Astrocyte (in vitro differentiated cells and primary cell): Measurements from ENCODE around the gene INPP5B. TPM values are rescaled to one million over a fixed set of nuclear protein-coding genes. Genes with fewer than 3 reads are reported as not detected.
A peak's percentile ranks its signal among the peaks of the same experiment; 100 is the strongest.

Experiments
- DNase-seq: peaks from one replicate; pipeline ENCODE4 v3.0.0-alpha.2; 2010; ENCODE audit warnings: low read depth
- FAIRE-seq: peaks from 2 replicates; lab custom pipeline; 2011; peaks lifted over from hg19 to GRCh38; lab: Jason Lieb, UNC
- H2AFZ ChIP-seq: 2 replicates; pipeline ENCODE4 v1.6.0; 2012; ENCODE audit warnings: low read depth, low read length, inconsistent platforms
- H3K27ac ChIP-seq: 2 replicates; pipeline ENCODE4 v1.5.1; 2011; ENCODE audit warnings: low read depth, low read length, inconsistent platforms
- H3K27me3 ChIP-seq: 2 replicates; pipeline ENCODE4 v1.6.0; 2011; ENCODE audit warnings: low read length, inconsistent platforms; ENCODE audit not compliant: insufficient read depth
- H3K36me3 ChIP-seq: 2 replicates; pipeline ENCODE4 v1.5.1; 2011; ENCODE audit warnings: low read length, inconsistent platforms; ENCODE audit not compliant: insufficient read depth
- H3K4me1 ChIP-seq: 2 replicates; pipeline ENCODE4 v1.5.1; 2011; ENCODE audit warnings: low read length, inconsistent platforms; ENCODE audit not compliant: insufficient read depth
- H3K4me2 ChIP-seq: 2 replicates; pipeline ENCODE4 v1.6.0; 2012; ENCODE audit warnings: low read length, inconsistent platforms
- H3K4me3 ChIP-seq: 2 replicates; pipeline ENCODE4 v1.5.1; 2011; ENCODE audit warnings: low read depth, mild to moderate bottlenecking, low read length, inconsistent platforms; ENCODE audit not compliant: insufficient read depth
- H3K79me2 ChIP-seq: 2 replicates; pipeline ENCODE4 v1.6.0; 2012; ENCODE audit warnings: mild to moderate bottlenecking, low read length, inconsistent platforms; ENCODE audit not compliant: insufficient read depth
- H3K9ac ChIP-seq: 2 replicates; pipeline ENCODE4 v1.6.0; 2012; ENCODE audit warnings: mild to moderate bottlenecking, low read length, inconsistent platforms
- H3K9me3 ChIP-seq: 2 replicates; pipeline ENCODE4 v1.5.1; 2012; ENCODE audit warnings: low read depth, mild to moderate bottlenecking, low read length, inconsistent platforms; ENCODE audit not compliant: insufficient read depth
- H4K20me1 ChIP-seq: 2 replicates; pipeline ENCODE4 v1.6.0; 2012; ENCODE audit warnings: low read length, inconsistent platforms; ENCODE audit not compliant: insufficient read depth
- H3K27ac Mint-ChIP-seq: one replicate; pipeline ENCODE4 v1.8.0; 2021; ENCODE audit warnings: mild to moderate bottlenecking, mixed read lengths; ENCODE audit not compliant: unreplicated experiment
- H3K27me3 Mint-ChIP-seq: one replicate; pipeline ENCODE4 v1.8.0; 2021; ENCODE audit warnings: low read depth, mixed read lengths; ENCODE audit not compliant: unreplicated experiment
- H3K36me3 Mint-ChIP-seq: one replicate; pipeline ENCODE4 v1.8.0; 2021; ENCODE audit warnings: low read depth, mixed read lengths; ENCODE audit not compliant: unreplicated experiment
- H3K4me1 Mint-ChIP-seq: one replicate; pipeline ENCODE4 v1.8.0; 2021; ENCODE audit warnings: low read depth, mixed read lengths; ENCODE audit not compliant: unreplicated experiment
- H3K4me3 Mint-ChIP-seq: one replicate; pipeline ENCODE4 v1.8.0; 2021; ENCODE audit warnings: mild to moderate bottlenecking, moderate library complexity, mixed read lengths; ENCODE audit not compliant: unreplicated experiment
- H3K9me3 Mint-ChIP-seq: one replicate; pipeline ENCODE4 v1.8.0; 2021; ENCODE audit warnings: mild to moderate bottlenecking, mixed read lengths; ENCODE audit not compliant: unreplicated experiment
- CTCF ChIP-seq: IDR thresholded peaks from 2 replicates; pipeline ENCODE4 v1.5.1; 2011; ENCODE audit warnings: low read depth, mild to moderate bottlenecking, inconsistent platforms, low read length, moderate library complexity; ENCODE audit not compliant: insufficient read depth
- EZH2 ChIP-seq: IDR thresholded peaks from 2 replicates; pipeline ENCODE4 v1.6.1; 2012; ENCODE audit warnings: mild to moderate bottlenecking, low read length, inconsistent platforms; ENCODE audit not compliant: insufficient read depth
- total RNA-seq: library from RNA; stranded (reverse); gene quantifications from 2 replicates; pipeline ENCODE4 v1.2.1, GENCODE V29; 2021

INPP5B gene
- total RNA-seq, 1 donor from 2014 or later, result 19.4 TPM

GRCh38 chr1:37958690-37959089 is 11.8 kb upstream of the INPP5B start:
- no peak overlapping the region for H3K4me3 ChIP-seq
- TF ChIP-seq CTCF (no peak), EZH2 (no peak)
- H4K20me1 ChIP-seq, result peaks cover 5% of the 10 kb centered on the region
- peak overlapping the region; percentile 72 for H3K27ac ChIP-seq
- Mint-ChIP-seq H3K27ac (peak overlapping the region; percentile 97), H3K4me3 (peak overlapping the region; percentile 20), H3K9me3 (no peaks in the 10 kb centered on the region), H3K4me1 (peaks cover 13% of the 10 kb centered on the region), H3K27me3 (peaks cover 2% of the 10 kb centered on the region), H3K36me3 (peaks cover 19% of the 10 kb centered on the region)
- peaks cover 41% of the 10 kb centered on the region for H3K36me3 ChIP-seq
- H3K79me2 ChIP-seq, result no peaks in the 10 kb centered on the region
- H3K9me3 ChIP-seq, result no peaks in the 10 kb centered on the region
- FAIRE-seq (peak; percentile 91), DNase-seq (peak; percentile 95)
- no peak overlapping the region for H2AFZ ChIP-seq
- H3K4me1 ChIP-seq, result peaks cover 18% of the 10 kb centered on the region
- peak overlapping the region; percentile 58 for H3K4me2 ChIP-seq
- H3K27me3 ChIP-seq, result no peaks in the 10 kb centered on the region
- H3K9ac ChIP-seq, result peak overlapping the region; percentile 32

DNA sequence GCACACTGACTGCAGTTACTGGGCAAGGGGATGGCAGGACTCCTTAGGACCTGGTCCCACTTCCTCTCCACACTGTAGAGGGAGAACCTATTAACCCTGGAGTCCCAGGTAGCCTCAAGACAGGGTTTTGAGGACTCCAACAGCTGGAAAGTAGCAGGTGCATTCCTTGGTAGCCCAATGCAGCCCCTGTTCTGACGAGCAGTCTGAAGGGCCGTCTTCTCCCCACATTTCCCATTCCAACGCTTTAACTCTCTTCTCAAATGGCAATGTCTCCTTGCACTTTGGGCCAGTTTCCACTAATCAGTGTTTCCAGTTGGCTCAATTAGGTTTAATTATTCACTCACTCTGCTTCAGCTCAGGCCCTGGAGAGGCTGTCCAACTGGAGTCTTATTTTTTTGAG is 8.8 kb upstream of the INPP5B start:
- H3K4me3 Mint-ChIP-seq, result no peak overlapping the region
- Histone ChIP-seq H3K36me3 (peaks cover 31% of the 10 kb centered on the region), H3K79me2 (no peaks in the 10 kb centered on the region), H3K4me3 (no peak overlapping the region), H3K4me1 (peaks cover 18% of the 10 kb centered on the region), H3K9ac (no peak overlapping the region), H3K4me2 (no peak overlapping the region), H4K20me1 (peaks cover 5% of the 10 kb centered on the region), H3K27ac (no peak overlapping the region), H3K9me3 (no peaks in the 10 kb centered on the region), H2AFZ (no peak overlapping the region), H3K27me3 (no peaks in the 10 kb centered on the region)
- peaks cover 2% of the 10 kb centered on the region for H3K27me3 Mint-ChIP-seq
- DNase-seq (no peak), FAIRE-seq (no peak)
- H3K27ac Mint-ChIP-seq, result no peak overlapping the region
- H3K4me1 Mint-ChIP-seq, result peaks cover 16% of the 10 kb centered on the region
- no peaks in the 10 kb centered on the region for H3K9me3 Mint-ChIP-seq
- TF ChIP-seq CTCF (no peak), EZH2 (no peak)
- peaks cover 19% of the 10 kb centered on the region for H3K36me3 Mint-ChIP-seq

- H3K9me3 ChIP-seq, result no peaks in the 10 kb centered on the region
- Mint-ChIP-seq H3K36me3 (peaks cover 19% of the 10 kb centered on the region), H3K27ac (no peak overlapping the region), H3K4me3 (no peak overlapping the region), H3K4me1 (peaks cover 12% of the 10 kb centered on the region), H3K9me3 (no peaks in the 10 kb centered on the region), H3K27me3 (peaks cover 2% of the 10 kb centered on the region)
- H3K4me2 ChIP-seq, result no peak overlapping the region
- H3K27ac ChIP-seq, result no peak overlapping the region
- peaks cover 24% of the 10 kb centered on the region for H3K36me3 ChIP-seq
- no peak overlapping the region for H3K4me3 ChIP-seq
- peaks cover 16% of the 10 kb centered on the region for H3K4me1 ChIP-seq
- FAIRE-seq (no peak), DNase-seq (no peak)
- no peak overlapping the region for H2AFZ ChIP-seq
- H4K20me1 ChIP-seq, result peaks cover 5% of the 10 kb centered on the region
- no peaks in the 10 kb centered on the region for H3K27me3 ChIP-seq
- no peaks in the 10 kb centered on the region for H3K79me2 ChIP-seq
- H3K9ac ChIP-seq, result no peak overlapping the region
- no peak for TF ChIP-seq EZH2
- no peak for TF ChIP-seq CTCF
Observed at GRCh38 chr1:37954316-37954971, 7.6 kb upstream of the INPP5B start.
